H9 (cell line): Measurements from ENCODE around the gene EML1. TPM values are rescaled to one million over a fixed set of nuclear protein-coding genes. Genes with fewer than 3 reads are reported as not detected.

Experiments used
- DNase-seq: peaks from one replicate; pipeline ENCODE4 v3.0.0-alpha.2; 2017
- H2AFZ ChIP-seq: one replicate; pipeline ENCODE4 v1.6.1; 2013; ENCODE audit warnings: mild to moderate bottlenecking, low read length, control low read depth, moderate library complexity
- H2AK5ac ChIP-seq: 2 replicates; pipeline ENCODE4 v1.6.1; 2013; ENCODE audit warnings: low read length, control low read depth, mixed read lengths; ENCODE audit not compliant: insufficient read length
- H2BK120ac ChIP-seq: one replicate; pipeline ENCODE4 v1.6.1; 2013; ENCODE audit warnings: low read depth, mild to moderate bottlenecking, low read length, control low read depth, inconsistent platforms; ENCODE audit not compliant: poor library complexity, severe bottlenecking
- H2BK12ac ChIP-seq: 2 replicates; pipeline ENCODE4 v1.6.1; 2013; ENCODE audit warnings: low read length, control low read depth, mixed read lengths, low read depth; ENCODE audit not compliant: insufficient read length
- H2BK15ac ChIP-seq: 2 replicates; pipeline ENCODE4 v1.6.1; 2013; ENCODE audit warnings: low read depth, low read length, control low read depth
- H2BK20ac ChIP-seq: one replicate; pipeline ENCODE4 v1.6.1; 2013; ENCODE audit warnings: low read depth, mild to moderate bottlenecking, low read length, control low read depth, inconsistent platforms; ENCODE audit not compliant: poor library complexity, severe bottlenecking
- H2BK5ac ChIP-seq: 2 replicates; pipeline ENCODE4 v1.6.1; 2013; ENCODE audit warnings: low read length, control low read depth, mixed read lengths; ENCODE audit not compliant: insufficient read length
- H3K14ac ChIP-seq: 2 replicates; pipeline ENCODE4 v1.6.1; 2013; ENCODE audit warnings: low read length, control low read depth; ENCODE audit not compliant: insufficient read depth
- H3K18ac ChIP-seq: 2 replicates; pipeline ENCODE4 v1.6.1; 2013; ENCODE audit warnings: low read depth, mild to moderate bottlenecking, mixed read lengths, low read length, control low read depth; ENCODE audit not compliant: insufficient read length
- H3K23ac ChIP-seq: 2 replicates; pipeline ENCODE4 v1.6.1; 2013; ENCODE audit warnings: low read length, control low read depth, mixed read lengths, low read depth; ENCODE audit not compliant: insufficient read length
- H3K23me2 ChIP-seq: 2 replicates; pipeline ENCODE4 v1.6.1; 2013; ENCODE audit warnings: low read depth, mild to moderate bottlenecking, mixed read lengths, low read length, control low read depth; ENCODE audit not compliant: insufficient read length, poor library complexity, severe bottlenecking
- H3K27ac ChIP-seq: 2 replicates; pipeline ENCODE4 v1.5.1; 2013; ENCODE audit warnings: low read length, control low read depth, mixed read lengths, low read depth; ENCODE audit not compliant: insufficient read length
- H3K27me3 ChIP-seq: 2 replicates; pipeline ENCODE4 v1.6.1; 2013; ENCODE audit warnings: low read length, control low read depth, inconsistent platforms; ENCODE audit not compliant: insufficient read depth
- H3K4ac ChIP-seq: 2 replicates; pipeline ENCODE4 v1.6.1; 2013; ENCODE audit warnings: low read depth, mild to moderate bottlenecking, control low read depth, inconsistent platforms, low read length, moderate library complexity
- H3K4me1 ChIP-seq: 2 replicates; pipeline ENCODE4 v1.6.1; 2013; ENCODE audit warnings: low read length, control low read depth, inconsistent platforms; ENCODE audit not compliant: insufficient read depth
- H3K4me2 ChIP-seq: 2 replicates; pipeline ENCODE4 v1.6.1; 2013; ENCODE audit warnings: low read length, control low read depth, mixed read lengths; ENCODE audit not compliant: insufficient read length, insufficient read depth
- H3K56ac ChIP-seq: 2 replicates; pipeline ENCODE4 v1.6.1; 2013; ENCODE audit warnings: low read depth, mild to moderate bottlenecking, mixed read lengths, low read length, control low read depth; ENCODE audit not compliant: insufficient read length
- H3K79me1 ChIP-seq: 2 replicates; pipeline ENCODE4 v1.6.1; 2013; ENCODE audit warnings: low read depth, mild to moderate bottlenecking, moderate library complexity, low read length, control low read depth, inconsistent platforms; ENCODE audit not compliant: insufficient read depth, poor library complexity, severe bottlenecking
- H3K79me2 ChIP-seq: 2 replicates; pipeline ENCODE4 v1.6.1; 2013; ENCODE audit warnings: low read length, control low read depth, inconsistent platforms; ENCODE audit not compliant: insufficient read depth
- H3K9ac ChIP-seq: 2 replicates; pipeline ENCODE4 v1.6.1; 2013; ENCODE audit warnings: low read length, control low read depth, mixed read lengths; ENCODE audit not compliant: insufficient read length; ENCODE audit errors: extremely low read depth
- H3K9me3 ChIP-seq: one replicate; pipeline ENCODE4 v1.6.1; 2013; ENCODE audit warnings: low read depth, low read length, inconsistent platforms; ENCODE audit not compliant: control insufficient read depth
- H3T11ph ChIP-seq: one replicate; pipeline ENCODE4 v1.6.1; 2013; ENCODE audit warnings: mild to moderate bottlenecking, low read length, control low read depth, inconsistent platforms
- H4K20me1 ChIP-seq: one replicate; pipeline ENCODE4 v1.6.1; 2013; ENCODE audit not compliant: control insufficient read depth, insufficient read length, insufficient read depth
- H4K5ac ChIP-seq: 2 replicates; pipeline ENCODE4 v1.6.1; 2013; ENCODE audit warnings: low read depth, mild to moderate bottlenecking, mixed read lengths, low read length, control low read depth; ENCODE audit not compliant: insufficient read length
- H4K8ac ChIP-seq: replicated peaks from 2 replicates; pipeline ENCODE4 v1.6.1; 2013; ENCODE audit warnings: low read length, control low read depth, mixed read lengths, low read depth; ENCODE audit not compliant: insufficient read length
- H4K91ac ChIP-seq: 2 replicates; pipeline ENCODE4 v1.6.1; 2013; ENCODE audit warnings: low read depth, mild to moderate bottlenecking, moderate library complexity, mixed read lengths, low read length, control low read depth; ENCODE audit not compliant: insufficient read length
- H3K27ac Mint-ChIP-seq, 3 experiments: 2 replicates in 2 of 3; 3 replicates in 1 of 3; pipeline ENCODE4 v1.8.0; 2020 to 2021; ENCODE audit warnings: mixed read lengths in 3 of 3, mild to moderate bottlenecking in 1 of 3, moderate library complexity in 1 of 3
- H3K27me3 Mint-ChIP-seq: 2 replicates; pipeline ENCODE4 v1.8.0; 2021; ENCODE audit warnings: low read depth, mild to moderate bottlenecking, moderate library complexity, mixed read lengths
- H3K36me3 Mint-ChIP-seq, 3 experiments: 2 replicates in 2 of 3; 3 replicates in 1 of 3; pipeline ENCODE4 v1.8.0; 2020 to 2021; ENCODE audit warnings: low read depth in 3 of 3, mixed read lengths in 3 of 3; ENCODE audit not compliant: insufficient read depth in 1 of 3
- H3K4me1 Mint-ChIP-seq, 2 experiments: 2 replicates each; pipeline ENCODE4 v1.8.0; 2020; ENCODE audit warnings: mixed read lengths in 2 of 2
- H3K4me3 Mint-ChIP-seq, 2 experiments: 2 replicates in 1 of 2; 3 replicates in 1 of 2; pipeline ENCODE4 v1.8.0; 2020 to 2021; ENCODE audit warnings: mild to moderate bottlenecking in 2 of 2, mixed read lengths in 2 of 2, moderate library complexity in 1 of 2
- H3K9me3 Mint-ChIP-seq, 2 experiments: 2 replicates in 1 of 2; 3 replicates in 1 of 2; pipeline ENCODE4 v1.8.0; 2020; ENCODE audit warnings: mild to moderate bottlenecking in 2 of 2, mixed read lengths in 2 of 2, moderate library complexity in 1 of 2
- CTCF ChIP-seq: fragments of 200-600 bp; sonication (generic); conservative IDR thresholded peaks from 3 replicates; pipeline ENCODE4 v1.8.0; 2021; ENCODE audit warnings: antibody characterized with exemption, mild to moderate bottlenecking
- WGBS: extraction: QIAGEN DNeasy Blood & Tissue Kit; methylation state at CpG from one replicate; pipeline ENCODE4 v1.1.7; 2013; ENCODE audit warnings: missing lambda C conversion rate, low lambda C conversion rate, mixed read lengths; ENCODE audit not compliant: insufficient read length; ENCODE audit errors: extremely low coverage; 5-methylcytosine and 5-hydroxymethylcytosine counted together
- total RNA-seq: library from RNA; stranded (reverse); gene quantifications from 2 replicates; pipeline ENCODE4 v1.2.1, GENCODE V29; 2021

Gene EML1
- total RNA-seq, 1 experiment from 2014 or later: 16.7 TPM

GRCh38 chr14:99952039-99952438 is 158.8 kb downstream of the EML1 start:
- WGBS: 100% methylated on average over 3 of the region's 4 CpGs
- H4K91ac ChIP-seq: no peak overlapping the region
- H3K4me1 ChIP-seq: no peaks in the 10 kb centered on the region
- H3K9me3 Mint-ChIP-seq: peaks cover 5 to 8% of the 10 kb centered on the region in 2 experiments; a peak in 3 of 5 replicates
- H4K8ac ChIP-seq: no peak overlapping the region
- no peak overlapping the region for H2BK20ac ChIP-seq
- H3K79me2 ChIP-seq: no peaks in the 10 kb centered on the region
- H3K9ac ChIP-seq: no peak overlapping the region
- H4K5ac ChIP-seq: no peak overlapping the region
- no peak overlapping the region for H2AFZ ChIP-seq
- no peak overlapping the region for H2BK12ac ChIP-seq
- H3K4me1 Mint-ChIP-seq: peaks cover 8 to 12% of the 10 kb centered on the region in 2 experiments
- no peak overlapping the region for H2AK5ac ChIP-seq
- no peak overlapping the region for H3T11ph ChIP-seq
- peaks cover 19% of the 10 kb centered on the region for H3K27me3 Mint-ChIP-seq
- no peak overlapping the region for H2BK120ac ChIP-seq
- TF ChIP-seq CTCF: no peak
- H3K4me2 ChIP-seq: no peak overlapping the region
- H3K79me1 ChIP-seq: no peaks in the 10 kb centered on the region
- no peak for DNase-seq
- H3K36me3 Mint-ChIP-seq: peaks cover 0 to 4% (median 2%) of the 10 kb centered on the region in 3 experiments; a peak in 4 of 7 replicates
- H3K18ac ChIP-seq: no peak overlapping the region
- H2BK15ac ChIP-seq: no peak overlapping the region
- H3K23ac ChIP-seq: no peak overlapping the region
- H3K14ac ChIP-seq: no peak overlapping the region
- H3K23me2 ChIP-seq: no peaks in the 10 kb centered on the region
- H3K4ac ChIP-seq: no peak overlapping the region
- no peak overlapping the region for H3K56ac ChIP-seq
- H2BK5ac ChIP-seq: no peak overlapping the region
- no peaks in the 10 kb centered on the region for H3K27me3 ChIP-seq
- H4K20me1 ChIP-seq: no peaks in the 10 kb centered on the region
- H3K9me3 ChIP-seq: no peaks in the 10 kb centered on the region
- no peak overlapping the region for H3K27ac Mint-ChIP-seq
- H3K27ac ChIP-seq: no peak overlapping the region
- H3K4me3 Mint-ChIP-seq: no peak overlapping the region
